ENCODE results near the gene FRMD4A. TPM values are rescaled to one million over a fixed set of nuclear protein-coding genes. Genes with fewer than 3 reads are reported as not detected.
"Not testable (repeated sequence)": the region's sequence is repeated elsewhere in the genome, so short reads cannot be mapped to it uniquely, and the experiment has no call there.

FRMD4A gene
- total RNA-seq, 1 experiment from 2014 or later: 1.1 TPM

DNA sequence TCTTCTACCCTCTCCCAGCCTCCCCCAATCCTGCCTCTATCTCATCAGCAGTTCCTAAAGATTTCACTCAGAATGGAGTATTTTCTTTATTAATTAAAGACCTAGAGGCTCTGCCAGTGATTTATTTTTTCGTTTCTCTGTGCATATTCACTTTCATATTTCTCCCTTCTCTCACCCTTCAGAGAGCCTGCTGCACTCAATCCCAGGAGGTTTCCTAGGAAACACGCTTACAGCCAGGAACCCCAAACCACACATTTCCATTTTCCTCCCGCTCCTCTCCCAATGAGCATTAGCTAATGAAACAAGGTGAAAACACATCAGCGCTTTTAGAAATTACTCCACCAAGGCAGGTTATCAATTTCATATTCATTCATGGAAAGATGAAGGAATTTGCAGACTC lies 180.2 kb downstream of the FRMD4A start:
- DNase-seq (ENCODE audit: low spot score): no peak

DNA sequence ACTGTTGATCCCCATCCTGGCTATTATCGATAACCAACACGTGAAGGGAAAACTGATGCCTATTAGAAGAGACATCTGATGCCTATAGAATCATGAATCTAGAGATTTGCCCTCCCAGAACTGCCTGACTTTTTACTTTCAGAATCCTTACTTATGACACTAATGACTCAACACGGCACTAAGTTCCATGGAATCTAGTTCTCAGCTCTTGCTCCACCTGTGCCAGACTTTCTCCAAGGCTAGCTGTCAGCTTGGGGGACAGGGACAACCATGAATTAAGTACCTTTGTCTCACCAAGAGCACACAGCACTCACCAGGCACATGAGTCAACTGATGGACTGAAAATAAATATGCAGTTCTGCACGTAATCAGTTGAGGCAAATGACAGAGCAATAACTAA lies 184.2 kb downstream of the FRMD4A start:
- DNase-seq (ENCODE audit: low spot score): no peak

DNA sequence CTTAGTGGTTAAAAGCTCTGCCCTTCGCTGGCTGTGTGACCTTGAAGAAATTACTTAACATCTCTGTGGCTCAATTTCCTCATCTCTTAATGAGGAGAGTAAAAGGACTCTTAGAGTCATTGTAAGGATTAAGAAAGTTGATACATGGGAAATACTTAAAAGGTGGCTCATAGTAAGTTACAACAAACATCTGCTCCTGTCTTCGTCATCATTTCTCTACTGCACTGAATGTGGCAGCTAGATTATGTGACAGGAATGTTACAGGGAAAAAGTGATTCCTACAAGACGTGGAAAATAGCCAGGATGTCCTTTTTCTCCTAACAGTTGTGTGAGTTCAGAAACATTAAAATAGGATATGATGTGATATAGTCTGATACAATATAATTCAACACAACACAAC lies 184.7 kb downstream of the FRMD4A start:
- DNase-seq (ENCODE audit: low spot score): peak; percentile 9

DNA sequence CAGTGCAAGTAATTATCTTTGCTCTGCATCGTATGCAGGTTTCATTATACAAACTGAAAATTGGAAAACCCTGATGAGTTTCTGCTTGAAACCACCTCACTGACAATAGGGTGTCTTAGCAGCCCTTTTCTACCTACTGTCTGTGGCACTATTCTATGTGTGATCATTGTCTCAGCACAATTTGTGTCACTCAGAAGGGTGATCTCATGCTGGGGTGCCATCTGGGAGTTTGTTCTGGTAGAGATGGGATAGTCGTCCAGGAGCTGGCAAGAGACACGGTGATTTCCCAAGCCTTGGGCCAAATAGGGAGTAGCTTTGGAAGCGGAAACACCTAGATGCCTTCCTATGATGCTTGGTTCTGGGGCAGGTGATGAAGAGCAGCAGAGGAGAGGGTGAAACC lies 186.3 kb downstream of the FRMD4A start:
- no peak for DNase-seq (ENCODE audit: low spot score)

DNA sequence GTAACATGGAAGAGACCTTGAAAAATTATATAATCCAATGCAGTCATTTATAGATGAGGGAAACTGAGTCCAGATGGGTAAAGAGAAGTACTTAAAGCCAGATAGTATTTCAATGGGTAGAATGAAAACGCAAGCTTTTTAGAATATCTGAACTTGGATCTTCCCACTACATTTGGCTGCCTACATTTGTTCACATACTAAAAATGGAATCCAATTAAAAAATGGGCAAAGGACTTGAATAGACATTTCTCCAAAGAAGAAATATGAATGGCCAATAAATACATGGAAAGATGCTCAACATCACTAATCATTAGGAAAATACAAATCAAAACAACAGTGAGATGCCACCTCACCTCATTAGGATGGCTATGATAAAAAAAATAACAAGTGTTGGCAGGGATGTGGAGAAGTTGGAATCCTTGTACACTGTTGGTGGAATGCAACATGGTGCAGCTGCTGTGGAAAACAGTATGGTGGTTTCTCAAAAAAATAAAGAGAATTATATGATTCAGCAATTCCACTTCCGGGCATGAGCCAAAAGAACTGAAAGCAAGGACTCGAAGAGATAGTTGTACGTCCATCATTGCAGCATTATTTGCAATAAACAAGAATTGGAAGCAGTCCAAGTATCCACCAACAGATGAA lies 188.0 kb downstream of the FRMD4A start:
- no peak for DNase-seq (ENCODE audit: low spot score)

DNA sequence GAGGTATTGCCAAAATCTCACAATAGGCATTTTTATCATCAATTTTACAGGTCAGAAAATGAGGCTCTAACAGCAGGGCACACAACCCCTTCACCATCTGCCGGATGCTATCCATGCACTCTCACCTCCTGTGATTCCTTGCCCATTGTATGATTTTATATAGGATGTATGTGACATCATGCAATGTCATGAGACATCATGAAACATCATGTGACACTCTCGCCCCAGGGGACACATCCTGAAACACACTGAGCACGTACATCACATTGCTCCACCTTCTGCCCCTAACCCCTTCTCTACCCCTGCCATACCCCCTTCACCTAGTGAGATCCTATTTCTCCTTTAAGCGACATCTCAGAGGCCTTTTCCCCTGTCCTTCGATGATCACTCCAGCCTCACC lies 189.4 kb downstream of the FRMD4A start:
- DNase-seq (ENCODE audit: low spot score): no peak

DNA sequence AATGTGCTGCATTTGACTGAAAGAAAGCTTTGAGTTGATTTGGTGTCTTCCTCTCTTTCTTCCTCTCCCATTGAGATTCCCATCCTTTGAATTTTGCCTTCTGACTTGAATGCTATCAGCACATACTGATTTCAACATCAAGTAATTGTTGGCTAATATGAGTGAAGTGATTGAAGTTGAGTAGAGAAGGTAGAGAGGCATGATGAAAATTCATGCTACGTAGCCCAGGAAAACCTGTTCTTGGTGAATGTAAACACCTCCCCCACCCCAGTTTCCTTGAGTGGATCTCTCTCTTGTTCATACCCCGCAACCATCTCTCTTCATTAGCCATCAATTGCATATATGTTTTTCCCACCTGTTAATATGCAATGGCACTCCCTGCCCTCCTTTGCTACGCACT lies 193.3 kb downstream of the FRMD4A start:
- no peak for DNase-seq (ENCODE audit: low spot score)

DNA sequence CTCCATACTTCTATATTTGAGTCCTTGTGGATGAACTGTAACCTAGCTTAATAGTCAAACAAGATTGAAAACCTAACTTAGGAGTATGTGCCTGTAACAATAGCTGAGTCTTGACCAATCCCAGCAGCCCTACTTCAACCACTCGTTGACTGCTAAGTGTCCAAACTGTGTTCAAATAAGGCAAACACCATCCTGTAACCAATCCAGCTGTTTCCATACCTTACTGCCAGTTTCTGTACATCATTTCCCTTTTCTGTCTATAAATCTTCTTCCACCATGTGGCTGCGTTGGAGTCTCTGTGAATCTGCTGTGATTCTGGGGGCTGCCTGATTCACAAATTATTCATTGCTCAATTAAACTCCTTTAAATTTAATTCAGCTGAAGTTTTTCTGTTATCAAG lies 195.5 kb downstream of the FRMD4A start:
- DNase-seq (ENCODE audit: low spot score): not testable (repeated sequence)

DNA sequence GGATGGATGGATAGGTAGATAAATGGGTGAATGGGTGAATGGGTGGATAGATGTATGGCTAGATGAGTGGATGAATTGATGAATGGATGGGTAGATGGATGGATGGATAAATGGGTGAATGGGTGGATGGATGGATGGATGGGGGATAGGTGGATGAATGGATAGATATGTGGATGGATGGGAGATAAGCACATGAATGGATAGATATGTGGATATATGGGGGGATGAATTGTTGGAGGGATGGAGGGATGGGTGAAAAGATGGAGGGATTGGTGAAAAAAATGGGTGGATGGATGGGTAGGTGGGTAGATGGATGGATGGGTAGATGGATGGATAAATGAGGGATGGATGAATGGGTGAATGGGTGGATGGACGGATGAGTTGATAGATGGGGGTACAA lies 196.4 kb downstream of the FRMD4A start:
- no peak for DNase-seq (ENCODE audit: low spot score)

DNA sequence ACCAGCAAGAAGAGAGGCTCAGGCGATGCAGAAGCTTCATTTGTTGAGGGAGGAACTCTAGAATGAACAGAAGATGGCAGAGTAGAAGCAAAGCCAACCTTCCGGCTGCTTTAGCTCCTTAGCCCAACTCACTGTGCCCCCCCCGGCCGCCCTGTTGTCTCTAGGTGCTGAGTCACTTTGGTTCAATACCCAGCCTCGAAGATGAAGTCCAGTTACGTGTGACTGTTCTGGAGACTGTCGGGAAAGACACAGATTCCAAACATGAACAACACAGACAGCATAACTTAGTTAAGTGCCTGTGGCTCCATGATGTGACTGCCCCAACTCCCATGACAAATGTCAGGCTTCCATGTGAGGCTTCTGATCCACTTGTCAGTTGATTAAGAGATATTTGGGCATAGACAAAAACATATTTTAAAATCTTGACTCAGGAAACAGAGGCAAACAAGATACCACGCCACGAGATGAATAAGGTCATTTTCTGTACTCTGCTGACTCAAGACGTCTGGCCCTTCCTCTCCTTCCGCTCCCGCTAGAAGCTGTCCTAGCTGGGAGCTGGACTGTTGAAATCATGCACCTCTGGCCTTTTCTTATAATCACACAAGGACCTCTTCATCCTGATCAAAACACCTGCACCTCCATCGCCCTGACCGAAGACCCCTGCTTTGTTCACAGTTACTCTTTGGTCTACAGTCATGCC lies 199.3 kb downstream of the FRMD4A start:
- no peak for DNase-seq (ENCODE audit: low spot score)

DNA sequence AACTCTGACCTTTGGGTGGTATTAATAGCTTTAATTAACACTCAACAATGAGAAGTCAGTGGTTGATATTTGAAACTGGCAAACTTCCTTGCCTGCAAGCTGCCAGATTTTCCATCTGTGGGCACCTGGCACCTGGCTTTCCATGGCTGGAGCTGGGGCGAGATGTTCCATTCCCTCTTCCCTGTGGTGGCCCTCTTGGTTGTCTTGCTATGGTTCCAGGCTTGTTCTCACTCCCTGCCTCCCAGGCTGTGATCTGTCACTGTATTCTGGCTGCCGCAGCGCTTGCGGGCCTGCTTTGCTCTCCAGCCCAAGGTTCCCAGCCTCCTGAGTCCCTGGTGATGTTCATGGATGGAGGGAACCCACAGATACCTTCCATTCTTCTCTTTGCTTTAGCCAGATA lies 201.0 kb downstream of the FRMD4A start:
- DNase-seq (ENCODE audit: low spot score): no peak

DNA sequence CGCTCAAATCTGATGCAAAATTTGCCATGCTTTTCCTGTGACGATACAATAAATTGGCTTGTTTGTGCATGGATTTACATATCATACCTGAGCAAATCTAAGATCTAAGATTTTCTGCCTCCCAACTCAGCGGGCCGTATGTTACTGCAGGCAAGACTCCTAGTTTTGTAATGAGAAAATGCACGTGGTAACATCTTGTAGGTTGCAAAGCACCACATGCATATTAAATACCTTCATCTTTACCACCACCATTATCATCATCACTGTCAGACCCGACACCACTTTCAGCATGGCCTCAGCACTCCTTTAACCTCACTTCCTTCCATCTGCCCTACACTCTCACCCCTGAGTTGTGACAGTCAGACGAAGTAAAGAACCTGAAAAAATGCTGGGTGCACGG lies 202.2 kb downstream of the FRMD4A start:
- DNase-seq (ENCODE audit: low spot score): no peak

DNA sequence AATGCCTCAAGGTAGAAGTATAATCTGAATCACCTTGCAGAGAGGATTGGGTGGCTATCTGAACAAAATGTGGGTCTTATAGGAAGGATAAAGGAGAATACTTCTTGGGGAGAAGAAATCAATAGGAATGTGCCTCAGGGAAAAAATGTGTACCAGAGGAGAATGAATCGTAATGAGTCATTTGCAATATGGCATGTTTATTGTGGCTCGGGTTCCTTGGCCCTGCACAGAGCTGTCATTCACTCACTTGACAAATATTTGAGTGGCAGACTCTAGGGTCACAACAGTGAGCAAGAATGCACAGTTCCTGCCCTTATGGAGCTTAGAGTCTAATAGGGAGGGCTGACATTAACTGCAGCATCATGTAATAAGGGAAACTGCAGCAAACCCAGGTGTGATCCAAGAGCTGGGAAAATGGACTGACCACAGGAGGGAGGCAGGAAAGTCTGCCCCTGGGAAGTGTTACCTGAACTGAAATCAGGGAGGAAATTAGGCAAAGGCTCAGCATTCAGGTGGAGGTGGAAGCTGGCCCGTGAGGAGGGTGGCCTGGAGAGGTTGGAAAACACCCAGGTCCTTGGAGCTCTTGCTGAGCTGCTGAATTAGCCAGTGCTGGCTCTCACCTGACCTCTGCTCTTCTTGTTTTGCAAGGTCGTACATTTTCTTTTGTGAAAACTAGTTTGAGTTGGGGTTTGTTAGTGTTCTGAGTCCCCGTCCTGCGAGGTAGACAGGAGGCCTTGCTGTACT lies 203.9 kb downstream of the FRMD4A start:
- no peak for DNase-seq (ENCODE audit: low spot score)

DNA sequence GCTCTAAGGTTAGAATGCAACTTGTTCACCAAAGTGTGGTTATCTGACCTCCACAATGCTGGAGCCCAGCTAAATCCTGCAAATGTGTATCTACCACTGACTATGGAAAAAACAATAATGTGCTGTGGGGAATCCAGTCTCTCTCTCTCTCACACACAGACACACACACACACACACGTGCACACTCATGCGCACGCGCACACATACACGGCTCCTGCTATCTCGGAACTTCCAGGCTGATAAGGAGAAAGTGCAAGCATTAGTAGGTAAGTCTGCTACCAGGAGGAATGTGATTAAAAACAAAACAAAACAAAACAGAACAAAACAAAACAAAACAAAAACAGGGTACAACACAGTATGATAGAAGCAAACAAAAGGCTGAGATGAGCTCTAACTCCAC lies 205.2 kb downstream of the FRMD4A start:
- no peak for DNase-seq (ENCODE audit: low spot score)

DNA sequence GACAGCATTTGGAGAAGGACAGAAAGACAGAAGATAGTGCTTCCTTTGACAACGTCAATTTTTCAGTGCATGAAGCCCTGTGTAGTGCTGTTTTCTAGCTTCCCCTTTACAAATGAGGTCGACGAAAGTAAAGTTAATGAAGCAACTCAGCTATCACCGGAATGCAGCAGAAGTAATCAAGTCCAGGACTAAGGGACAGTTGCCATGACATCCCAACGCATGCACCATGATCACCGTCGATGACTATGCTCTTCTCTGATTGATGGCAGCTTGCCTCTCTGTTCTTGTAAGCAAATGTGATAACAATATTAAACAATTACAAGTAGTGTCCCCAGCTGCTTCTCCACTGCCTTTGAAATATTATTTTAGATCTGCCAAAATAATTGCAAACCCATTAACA lies 205.8 kb downstream of the FRMD4A start:
- DNase-seq (ENCODE audit: low spot score): no peak

DNA sequence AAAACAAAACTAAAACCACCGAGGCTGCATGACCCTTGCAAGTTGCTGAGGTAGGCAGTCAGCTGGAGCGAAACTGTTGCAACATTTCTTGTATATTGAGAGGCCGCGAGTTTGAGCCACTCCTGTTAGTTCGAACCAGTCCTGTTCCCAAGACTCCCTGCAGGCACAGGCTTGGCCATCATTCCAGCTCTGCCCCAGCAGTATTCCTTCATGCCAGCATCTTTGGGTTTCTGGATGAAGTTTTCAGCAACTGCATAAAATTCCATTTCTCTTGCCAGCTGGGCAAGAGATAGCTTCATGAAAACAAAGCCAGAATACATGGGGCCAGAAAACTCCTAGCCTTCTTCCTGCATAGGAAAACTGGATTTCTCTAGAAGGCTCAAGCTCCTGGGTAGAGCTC lies 207.6 kb downstream of the FRMD4A start:
- no peak for DNase-seq (ENCODE audit: low spot score)

DNA sequence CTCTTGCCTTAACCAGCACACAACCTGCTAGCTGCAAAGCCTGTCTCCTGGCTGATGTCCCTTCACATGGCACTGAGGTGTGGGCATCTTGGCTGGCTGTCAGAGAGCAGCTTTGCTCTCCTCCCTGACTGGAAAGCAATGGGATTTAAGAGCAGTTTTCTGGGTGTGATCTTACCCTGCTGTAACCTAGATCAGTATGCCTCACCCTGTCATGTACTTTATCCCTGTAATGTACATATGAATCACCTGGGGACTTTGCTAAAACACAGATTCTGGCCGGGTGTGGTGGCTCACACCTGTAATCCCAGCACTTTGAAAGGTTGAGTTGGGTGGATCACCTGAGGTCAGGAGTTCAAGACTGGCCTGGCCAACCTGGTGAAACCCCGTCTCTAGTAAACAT lies 209.9 kb downstream of the FRMD4A start:
- no peak for DNase-seq (ENCODE audit: low spot score)

DNA sequence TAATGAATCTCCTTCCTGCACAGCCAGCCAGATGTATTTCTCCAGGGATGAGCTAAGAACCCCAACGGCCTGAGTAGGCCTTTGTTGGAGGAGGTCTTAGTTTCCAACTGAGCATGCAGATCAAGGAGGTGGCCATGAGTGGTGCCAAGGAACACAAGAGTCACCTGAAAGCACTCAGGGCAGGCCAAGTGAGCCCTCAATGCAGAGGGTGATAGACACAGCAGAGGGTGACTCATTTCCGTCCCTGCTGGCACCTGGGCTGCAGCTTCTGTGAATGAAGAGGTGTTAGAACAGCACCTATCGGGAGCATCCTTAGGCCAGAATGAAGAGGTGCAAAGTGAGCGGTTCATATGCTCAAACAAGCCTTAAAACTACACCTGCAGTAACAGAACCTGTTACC lies 211.8 kb downstream of the FRMD4A start:
- no peak for DNase-seq (ENCODE audit: low spot score)

DNA sequence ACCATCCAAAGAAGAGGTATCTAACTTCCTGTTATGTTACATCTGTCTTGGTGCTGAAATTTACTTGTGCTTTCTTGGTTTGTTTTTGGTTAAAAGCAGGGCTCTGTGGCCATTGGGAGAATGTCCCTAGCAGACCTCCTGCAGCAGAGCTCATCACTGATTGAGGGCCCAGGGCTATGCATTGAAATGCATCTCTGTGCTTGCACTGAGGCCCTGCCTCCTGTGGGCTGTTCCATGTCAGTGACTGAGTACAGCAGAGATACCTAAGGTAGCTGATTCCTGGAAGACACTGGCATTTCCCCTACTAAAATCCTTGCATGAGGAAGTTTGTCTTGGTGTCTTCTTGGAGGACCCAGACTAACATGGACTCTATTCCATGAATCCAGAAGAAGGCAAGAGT lies 213.9 kb downstream of the FRMD4A start:
- no peak for DNase-seq (ENCODE audit: low spot score)

DNA sequence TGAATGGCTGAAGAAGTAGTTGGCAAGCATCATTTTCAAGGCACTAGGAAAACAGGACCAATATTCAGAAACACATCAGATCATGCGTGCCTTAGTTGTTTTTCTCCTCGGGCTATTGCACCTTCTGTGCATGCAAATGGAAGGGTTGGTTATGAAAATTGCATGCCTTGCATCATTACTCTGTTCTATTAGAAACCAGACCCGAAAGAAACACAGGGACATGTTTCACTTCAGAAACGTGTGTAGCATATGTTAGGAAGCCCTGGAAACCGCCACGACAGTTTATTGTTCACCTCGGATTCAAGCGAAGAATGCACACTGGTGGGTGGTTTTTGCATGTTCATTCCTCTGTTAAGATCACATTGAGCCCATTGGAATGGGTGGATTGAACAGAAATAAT lies 214.7 kb downstream of the FRMD4A start:
- no peak for DNase-seq (ENCODE audit: low spot score)

DNA sequence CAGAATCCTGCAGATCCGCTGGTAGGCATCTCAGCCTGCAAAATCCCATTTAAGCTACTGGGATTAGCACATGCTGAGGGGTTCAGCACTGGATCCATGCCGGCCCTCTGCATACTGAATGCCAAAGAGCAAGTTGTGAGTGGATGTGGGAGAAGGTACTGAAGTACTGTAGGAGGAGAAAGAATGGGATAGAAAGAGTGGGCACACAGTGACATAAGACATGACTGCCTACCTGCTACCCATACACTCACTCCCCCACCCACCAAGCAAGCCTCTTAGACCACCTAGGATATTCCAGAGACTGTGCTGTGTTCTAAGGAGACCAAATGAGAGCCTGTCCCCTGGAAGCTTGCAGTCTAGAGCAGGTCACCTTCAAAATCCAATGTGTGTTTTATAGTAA lies 215.9 kb downstream of the FRMD4A start:
- no peak for DNase-seq (ENCODE audit: low spot score)

DNA sequence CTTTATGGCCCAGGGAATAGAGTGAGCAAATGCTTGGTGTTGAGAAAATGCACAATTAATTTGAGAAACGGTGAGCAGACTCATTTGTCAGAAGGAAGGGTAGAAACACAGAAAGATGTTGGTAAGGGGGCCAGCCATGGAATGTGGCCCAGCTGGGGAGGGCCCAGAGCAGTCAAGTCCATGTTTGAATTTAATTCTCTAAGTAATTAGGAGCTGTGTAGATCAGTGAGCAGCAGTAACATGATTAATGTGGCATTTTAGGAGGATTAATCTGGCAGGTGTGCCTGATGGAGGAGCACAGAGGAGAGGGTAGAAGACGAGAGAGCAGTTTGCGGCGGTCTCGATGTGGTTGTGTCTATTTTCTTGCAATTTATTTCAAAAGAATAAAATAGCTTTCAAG lies 218.7 kb downstream of the FRMD4A start:
- DNase-seq (ENCODE audit: low spot score): no peak

DNA sequence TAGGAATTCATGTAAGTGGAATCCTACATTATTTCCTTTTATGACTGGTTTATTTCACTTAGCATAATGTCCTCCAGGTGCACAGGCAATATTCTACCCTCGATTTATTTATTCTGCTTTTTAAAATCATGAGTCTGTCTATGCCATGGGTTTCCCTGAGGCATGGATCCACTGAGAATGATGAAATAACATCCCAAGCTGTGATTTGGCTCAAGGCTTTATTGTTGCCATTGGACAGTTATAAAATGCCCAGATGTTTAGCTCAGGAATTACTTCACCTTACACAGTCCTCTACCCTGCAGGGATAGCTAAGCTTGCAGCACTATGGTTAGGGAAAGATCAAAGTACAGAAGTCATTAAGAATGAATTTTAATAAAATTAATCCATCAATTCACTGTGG lies 219.5 kb downstream of the FRMD4A start:
- no peak for DNase-seq (ENCODE audit: low spot score)

Data from H4 (cell line).